HG03469 (cell line): ENCODE measurements around the gene SLC17A3.

Experiments
- ATAC-seq: cut with Tn5 transposase; IDR thresholded peaks from one replicate; pipeline ENCODE4 v1.9.1; 2021; ENCODE audit warnings: mild to moderate bottlenecking, moderate library complexity, moderate number of reproducible peaks; ENCODE audit not compliant: unreplicated experiment

Gene SLC17A3

DNA sequence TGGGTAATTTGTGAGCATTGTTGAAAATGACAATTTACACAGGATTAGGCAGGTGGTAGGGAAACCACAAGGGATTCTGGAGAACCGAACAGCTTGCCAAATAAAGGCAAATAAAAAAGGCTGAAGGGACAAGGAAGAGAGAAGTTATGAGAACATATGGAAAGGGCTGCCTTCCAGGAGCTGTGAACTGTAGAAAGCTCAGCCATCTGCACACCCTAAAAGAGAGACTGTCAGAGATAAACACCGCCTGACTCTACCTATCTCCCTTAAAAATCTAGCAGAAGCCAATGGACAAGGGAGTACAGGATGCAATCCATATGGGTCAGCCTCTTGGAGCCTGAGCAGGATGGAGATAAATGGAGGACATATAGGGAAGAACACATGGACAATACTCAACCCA is 29.5 kb downstream of the SLC17A3 start:
- ATAC-seq = no peak

DNA sequence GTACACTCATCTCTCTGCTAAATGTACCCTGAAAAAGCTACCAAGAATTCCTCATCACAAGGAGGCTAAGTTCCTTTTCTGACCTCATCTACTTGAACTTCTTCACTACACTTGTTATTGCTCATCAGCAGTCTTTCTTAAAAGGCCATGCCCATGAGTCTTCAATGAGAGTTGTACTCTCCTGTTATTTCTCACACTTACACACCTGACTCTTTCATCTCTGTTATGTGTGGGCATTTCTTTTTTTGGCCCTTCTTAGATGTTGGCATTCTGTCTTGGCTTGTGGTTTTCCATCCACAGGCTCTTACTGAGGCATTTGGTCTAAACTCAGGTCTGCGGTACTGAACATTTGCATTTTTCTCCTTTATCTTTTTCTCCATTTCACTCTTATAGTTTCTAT is 31.5 kb downstream of the SLC17A3 start:
- ATAC-seq = no peak

DNA sequence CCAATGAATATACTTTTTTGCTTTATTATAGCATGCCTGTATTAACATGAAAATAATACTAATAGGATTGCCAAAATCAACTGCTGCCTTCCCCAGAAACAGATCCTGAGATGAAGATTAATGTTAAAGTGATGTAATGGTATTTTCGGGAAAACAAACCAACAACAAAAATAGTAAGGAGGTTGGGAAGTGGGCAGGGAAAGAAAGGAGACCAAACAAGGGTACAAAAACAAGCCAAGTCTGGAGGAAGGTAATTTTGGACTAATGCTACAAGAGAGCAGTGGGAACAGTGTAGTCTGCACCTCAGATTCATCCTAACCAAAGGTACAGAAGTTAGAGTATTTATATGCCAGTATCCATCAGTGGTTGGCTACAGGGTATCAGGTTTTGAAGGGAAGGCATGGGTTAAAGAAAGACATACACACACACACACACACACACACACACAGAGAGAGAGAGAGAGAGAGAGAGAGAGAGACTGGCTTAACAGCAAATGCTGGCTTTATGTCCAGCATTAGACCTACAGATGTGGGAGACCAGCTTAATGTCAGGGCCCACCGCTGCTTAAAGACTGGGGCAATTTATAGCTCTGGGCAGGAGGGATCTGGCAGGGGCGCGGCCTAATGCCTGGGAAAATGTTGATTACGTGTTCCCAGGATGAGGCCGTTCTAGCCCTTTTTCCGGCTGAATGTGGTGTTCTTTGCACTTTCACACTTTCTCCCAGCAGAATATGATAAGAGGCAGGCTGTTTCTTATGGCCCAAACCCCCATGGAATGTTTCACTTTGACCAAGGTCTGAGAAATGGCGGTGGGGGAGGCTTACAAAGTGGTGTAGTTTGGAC is 38.4 kb downstream of the SLC17A3 start:
- ATAC-seq = no peak

DNA sequence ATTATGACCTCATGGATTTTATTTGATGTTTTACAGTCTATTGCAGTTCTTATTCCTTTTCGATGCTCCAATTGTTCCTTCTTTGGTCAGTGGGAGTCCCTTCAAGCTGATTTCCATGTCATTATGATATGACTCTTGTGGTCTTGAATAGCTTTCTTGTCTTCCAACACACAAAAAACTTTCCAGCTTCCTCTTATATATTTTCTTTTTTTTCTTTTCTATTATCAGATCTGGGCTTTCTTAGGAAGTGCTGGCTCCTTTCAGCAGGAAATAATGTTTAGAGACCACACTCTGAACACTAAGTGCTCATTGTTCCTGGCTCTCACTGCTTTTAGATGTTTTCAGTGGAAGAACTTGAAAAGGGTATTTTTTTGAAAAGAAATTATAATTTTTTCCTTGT is 39.1 kb downstream of the SLC17A3 start:
- ATAC-seq = no peak

DNA sequence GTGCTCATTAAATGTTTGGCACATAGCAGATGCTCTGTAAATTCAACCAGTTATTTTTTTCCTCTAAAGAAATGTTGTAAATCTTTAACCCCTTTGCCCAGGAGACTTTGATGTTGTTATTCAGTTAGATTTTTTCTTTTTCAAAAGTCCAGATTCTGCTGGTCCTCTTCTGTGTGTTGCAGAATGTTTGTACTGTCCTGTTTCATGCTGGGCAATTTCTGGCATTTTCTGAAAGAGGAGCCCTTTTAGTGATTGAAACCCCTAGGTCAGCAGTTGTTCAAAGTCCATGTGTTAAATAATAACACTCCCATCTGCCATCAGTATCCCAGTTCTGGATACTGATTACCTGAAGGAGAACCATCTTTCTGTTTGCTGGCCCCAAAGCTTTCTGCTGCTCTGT is 40.9 kb downstream of the SLC17A3 start:
- no peak for ATAC-seq

DNA sequence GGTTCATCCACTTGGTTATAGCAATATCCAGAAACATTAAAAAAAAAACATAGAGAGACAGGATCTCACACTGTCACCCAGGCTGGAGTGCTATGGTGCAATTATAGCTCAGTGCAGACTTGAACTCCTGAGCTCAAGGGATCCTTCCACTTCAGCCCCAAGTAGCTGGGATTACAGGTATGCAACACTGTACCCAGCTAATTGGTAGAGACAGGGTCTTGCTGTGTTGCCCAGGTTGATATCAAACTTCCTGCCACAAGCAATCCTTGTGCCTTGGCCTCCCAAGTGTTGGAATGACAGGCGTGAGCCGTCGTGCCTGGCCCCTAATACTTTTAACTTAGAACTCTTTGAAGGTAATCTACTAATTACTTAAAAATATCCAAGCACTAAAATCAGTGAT is 41.4 kb downstream of the SLC17A3 start:
- no peak for ATAC-seq

DNA sequence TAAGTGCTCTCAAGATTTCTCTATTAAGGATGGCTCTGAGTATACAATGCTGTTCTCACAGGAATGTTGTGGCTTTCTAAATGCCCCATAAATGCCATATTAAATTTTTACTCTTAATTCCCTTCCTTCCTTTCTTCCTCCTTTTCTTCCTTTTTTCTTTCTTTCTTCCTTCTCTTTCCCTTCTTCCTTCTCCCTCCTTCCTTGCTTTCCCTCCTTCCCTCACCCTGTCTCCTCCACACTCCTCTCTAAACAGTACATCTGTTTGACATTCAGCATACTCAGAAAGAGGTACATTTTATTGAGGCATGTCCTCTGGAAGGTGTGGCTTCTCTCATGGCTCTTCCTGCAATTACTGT is 41.8 kb downstream of the SLC17A3 start:
- ATAC-seq = no peak

DNA sequence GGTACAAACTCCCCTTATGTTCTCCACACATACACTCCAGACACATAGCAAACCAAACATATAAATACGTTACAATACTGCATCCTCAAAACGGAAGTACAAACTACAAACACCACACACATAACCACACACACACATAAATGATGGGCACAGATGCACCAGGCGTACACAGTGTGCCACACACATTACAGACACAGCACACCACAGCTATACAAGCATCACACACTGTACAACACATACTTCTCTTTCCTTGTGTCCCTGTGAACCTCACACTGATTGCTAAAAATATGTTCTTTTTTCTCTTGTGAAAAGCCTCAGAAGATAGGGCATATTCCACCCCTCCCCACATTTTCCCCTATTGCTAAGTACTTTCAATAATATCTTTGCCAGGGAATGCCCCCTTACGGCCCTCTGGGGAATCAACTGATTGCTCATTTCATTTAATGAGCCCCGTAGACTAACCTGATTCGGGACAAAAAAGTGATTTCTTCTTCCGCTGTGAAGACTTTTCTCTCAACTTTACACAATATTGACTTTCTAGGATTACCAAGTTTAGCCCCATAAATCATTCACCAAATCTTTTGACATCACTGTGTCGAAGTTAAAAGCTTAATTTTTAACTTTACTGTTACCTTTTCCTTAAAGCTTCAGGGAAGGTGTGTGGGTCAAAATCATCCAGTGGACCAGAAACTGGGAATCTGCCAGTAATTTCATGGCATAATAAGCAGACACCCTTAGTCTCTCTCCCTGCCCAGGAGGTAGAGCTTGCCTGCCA is 42.3 kb downstream of the SLC17A3 start, which contains the start of gene SLC17A1:
SLC17A1 (minus strand) TSS at position 521 of the 775 bp plus-strand sequence. CDS start 1,495 bp downstream, outside the sequence.
- no peak for ATAC-seq

DNA sequence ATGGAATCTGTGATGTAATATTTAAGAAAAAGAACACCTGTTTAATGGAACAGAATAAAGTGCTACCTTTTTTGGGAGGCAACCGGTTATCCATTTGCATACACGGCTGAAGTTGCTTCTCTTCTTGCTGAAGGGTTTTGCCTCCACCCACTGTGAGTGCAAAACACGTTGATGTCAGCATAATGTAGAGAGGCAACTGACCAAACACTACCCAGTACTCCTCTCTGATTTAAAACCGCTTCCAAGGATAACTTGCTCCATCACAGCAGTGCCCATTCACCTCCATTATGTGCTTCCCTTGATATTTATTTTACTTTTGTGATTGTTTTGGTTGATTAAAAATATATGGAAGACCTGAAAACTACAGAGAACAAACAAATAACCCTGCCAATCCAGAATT is 43.6 kb downstream of the SLC17A3 start:
- no peak for ATAC-seq

DNA sequence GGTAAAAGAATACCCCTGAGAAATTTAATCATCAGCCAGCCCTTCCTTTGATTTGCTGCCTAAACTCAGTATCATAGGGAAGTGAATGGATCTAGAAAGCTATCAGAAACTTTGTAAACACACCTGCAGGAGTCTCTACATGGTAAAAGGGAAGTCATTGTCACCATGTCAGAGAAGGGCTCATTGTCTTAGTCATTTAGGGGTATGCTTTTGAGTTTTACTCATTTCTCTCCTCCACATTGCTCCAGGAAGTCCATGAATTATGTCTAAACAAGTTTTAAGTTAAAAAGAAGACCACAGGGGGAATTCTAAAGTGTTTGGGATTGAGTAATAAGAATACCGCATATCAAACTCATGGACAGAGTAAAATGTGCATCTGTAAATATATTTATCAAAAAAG is 44.7 kb downstream of the SLC17A3 start:
- ATAC-seq = no peak

DNA sequence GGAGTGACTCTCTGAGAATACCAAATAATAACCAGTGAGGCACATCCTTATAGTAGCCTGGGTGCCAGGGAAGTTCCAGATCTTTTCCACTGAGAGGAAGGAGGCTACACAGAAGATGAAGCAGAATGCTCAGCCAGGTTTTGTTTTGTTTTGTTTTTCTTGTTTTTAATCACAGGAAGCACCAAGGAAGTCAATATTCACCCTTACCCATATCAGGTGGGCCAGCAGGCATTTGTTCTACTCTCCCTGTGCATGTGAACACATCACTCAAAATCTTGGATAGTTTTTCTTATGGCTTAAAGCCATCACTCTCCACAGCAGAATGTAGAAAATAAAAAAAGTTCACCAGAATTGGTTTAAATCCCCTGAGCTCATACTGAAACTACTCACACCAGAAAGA is 52.7 kb downstream of the SLC17A3 start:
- no peak for ATAC-seq

DNA sequence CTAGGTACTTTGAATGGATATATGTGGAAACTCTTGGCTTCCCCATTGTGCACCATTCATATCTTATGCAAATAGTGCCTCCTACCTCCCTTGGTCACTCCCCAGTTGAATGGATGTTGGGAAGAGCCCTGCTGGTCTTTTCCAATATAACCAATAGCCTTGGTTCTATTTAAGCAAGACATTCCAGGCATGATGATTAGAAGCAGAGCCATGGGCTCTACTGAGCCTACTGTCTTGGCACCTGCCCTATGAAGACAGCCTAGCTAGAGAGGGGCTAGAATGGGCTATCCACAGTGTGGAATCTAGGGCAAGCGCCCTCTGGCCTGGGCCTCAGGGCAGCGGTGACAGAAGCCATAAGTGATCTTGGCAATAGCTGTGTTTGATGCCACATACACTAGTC is 57.8 kb downstream of the SLC17A3 start:
- ATAC-seq = no peak

DNA sequence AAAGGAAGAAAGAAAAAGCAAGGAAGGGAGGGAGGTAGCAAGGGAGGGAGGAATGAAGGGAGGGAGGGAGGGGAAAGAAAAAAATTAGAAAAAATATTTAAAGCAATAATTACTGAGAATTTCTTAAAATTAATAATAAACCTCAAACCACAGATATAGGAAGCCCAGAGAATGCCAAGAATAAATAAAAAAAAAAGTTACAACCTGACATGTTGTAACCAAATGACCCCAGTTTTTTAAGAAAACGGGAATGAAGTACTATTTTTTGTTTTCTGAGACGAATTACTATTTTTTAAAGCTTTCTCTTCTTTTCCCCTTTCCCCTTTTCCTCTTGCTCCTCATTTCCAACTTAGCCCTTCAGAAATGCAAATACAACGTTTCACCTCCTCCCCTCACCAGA is 58.8 kb downstream of the SLC17A3 start:
- ATAC-seq = no peak

DNA sequence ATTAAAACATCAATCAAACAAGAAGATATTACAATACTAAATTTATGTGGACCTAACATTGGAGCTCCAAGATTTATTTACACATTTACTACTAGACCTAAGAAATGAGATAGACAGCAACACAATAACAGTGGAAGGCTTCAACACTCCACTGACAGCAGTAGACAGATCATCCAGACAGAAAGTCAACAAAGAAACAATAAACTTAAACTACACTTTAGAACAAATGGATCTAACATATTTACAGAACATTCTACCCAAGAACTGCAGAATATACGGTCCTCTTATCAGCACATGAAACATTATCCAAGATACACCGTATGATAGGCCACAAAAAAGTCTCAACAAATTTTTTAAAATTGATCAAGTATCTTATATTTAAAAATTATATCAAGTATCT is 69.2 kb downstream of the SLC17A3 start:
- ATAC-seq = no peak

DNA sequence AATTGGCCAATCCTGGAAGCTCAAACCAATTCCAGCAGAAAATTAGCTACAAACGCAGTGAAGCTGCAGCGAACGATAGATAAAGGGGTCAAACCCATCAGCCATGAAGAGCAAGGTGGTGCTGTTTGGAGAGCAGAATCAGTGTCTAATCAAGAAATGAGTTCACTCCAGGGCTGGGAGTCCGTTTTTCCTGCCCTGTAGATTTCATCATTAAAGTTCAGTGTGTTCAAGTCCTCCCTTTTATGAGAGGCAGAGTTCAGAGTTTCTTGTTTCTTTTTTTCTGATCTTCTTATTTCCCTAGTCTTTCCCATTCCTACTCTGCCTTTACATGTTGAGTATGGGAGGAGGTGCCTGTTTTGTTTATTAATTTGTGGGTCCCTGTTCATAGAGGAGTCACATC is 72.6 kb downstream of the SLC17A3 start:
- ATAC-seq = no peak
